ENCODE results near the gene TMEM259.

- TF ChIP-seq CTCF (IDR thresholded peaks at IDR 0.05) (no peak), POLR2A (IDR thresholded peaks at IDR 0.05) (no peak), POLR2AphosphoS5 (IDR thresholded peaks at IDR 0.05) (no peak), EP300 (IDR thresholded peaks at IDR 0.05; ENCODE audit: low read depth) (no peak)
These were observed 20.1 kb downstream of the TMEM259 start for GRCh38 chr19:1000591-1001537.
